Measurements from ENCODE around the gene TMCC2.

Gene TMCC2

GRCh38 chr1:205321162-205321958, 93.6 kb downstream of the TMCC2 start, which contains the start of gene NUAK2:
TSS of gene NUAK2 (minus strand) at chr1:205321745. CDS start at chr1:205321628, 117 bp downstream.
- Histone ChIP-seq H3K36me3 (ENCODE audit: insufficient read depth) (no peaks in the 10 kb centered on the region), H3K79me2 (ENCODE audit: insufficient read depth, low read depth) (peaks cover 11% of the 10 kb centered on the region; the same call in 1 of the 2 replicates), H3K9ac (peak within 1 kb of the TSS; percentile 43; the same call in 1 of the 2 replicates), H3K4me3 (IDR thresholded peaks at IDR 0.05; ENCODE audit: insufficient read depth, low read depth, low read length) (peak within 1 kb of the TSS; percentile 93), H3K27ac (no peak within 1 kb of the TSS), H3K4me2 (peak within 1 kb of the TSS; percentile 94), H4K20me1 (ENCODE audit: insufficient read depth) (no peaks in the 10 kb centered on the region), H3K4me1 (ENCODE audit: low read depth, poor library complexity, severe bottlenecking) (peaks cover 63% of the 10 kb centered on the region), H3K27me3 (ENCODE audit: insufficient read depth, low read depth) (no peaks in the 10 kb centered on the region; the same call in 1 of the 2 replicates), H2AFZ (ENCODE audit: low read depth) (peak within 1 kb of the TSS; percentile 98)
- TF ChIP-seq, protein P1, sequence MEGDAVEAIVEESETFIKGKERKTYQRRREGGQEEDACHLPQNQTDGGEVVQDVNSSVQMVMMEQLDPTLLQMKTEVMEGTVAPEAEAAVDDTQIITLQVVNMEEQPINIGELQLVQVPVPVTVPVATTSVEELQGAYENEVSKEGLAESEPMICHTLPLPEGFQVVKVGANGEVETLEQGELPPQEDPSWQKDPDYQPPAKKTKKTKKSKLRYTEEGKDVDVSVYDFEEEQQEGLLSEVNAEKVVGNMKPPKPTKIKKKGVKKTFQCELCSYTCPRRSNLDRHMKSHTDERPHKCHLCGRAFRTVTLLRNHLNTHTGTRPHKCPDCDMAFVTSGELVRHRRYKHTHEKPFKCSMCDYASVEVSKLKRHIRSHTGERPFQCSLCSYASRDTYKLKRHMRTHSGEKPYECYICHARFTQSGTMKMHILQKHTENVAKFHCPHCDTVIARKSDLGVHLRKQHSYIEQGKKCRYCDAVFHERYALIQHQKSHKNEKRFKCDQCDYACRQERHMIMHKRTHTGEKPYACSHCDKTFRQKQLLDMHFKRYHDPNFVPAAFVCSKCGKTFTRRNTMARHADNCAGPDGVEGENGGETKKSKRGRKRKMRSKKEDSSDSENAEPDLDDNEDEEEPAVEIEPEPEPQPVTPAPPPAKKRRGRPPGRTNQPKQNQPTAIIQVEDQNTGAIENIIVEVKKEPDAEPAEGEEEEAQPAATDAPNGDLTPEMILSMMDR (conservative IDR thresholded peaks at IDR 0.05; ENCODE audit: low read depth, low read length), result peak; percentile 56

- Histone ChIP-seq H3K27me3 (ENCODE audit: insufficient read depth, low read depth) (no peaks in the 10 kb centered on the region; the same call in 1 of the 2 replicates), H3K4me2 (peak overlapping the region; percentile 94; the same call in 1 of the 2 replicates), H3K9ac (no peak overlapping the region), H3K79me2 (ENCODE audit: insufficient read depth, low read depth) (peaks cover 11% of the 10 kb centered on the region; the same call in 1 of the 2 replicates), H4K20me1 (ENCODE audit: insufficient read depth) (no peaks in the 10 kb centered on the region), H3K27ac (no peak overlapping the region), H2AFZ (ENCODE audit: low read depth) (peak overlapping the region; percentile 98), H3K36me3 (ENCODE audit: insufficient read depth) (no peaks in the 10 kb centered on the region), H3K4me1 (ENCODE audit: low read depth, poor library complexity, severe bottlenecking) (peaks cover 61% of the 10 kb centered on the region), H3K4me3 (IDR thresholded peaks at IDR 0.05; ENCODE audit: insufficient read depth, low read depth, low read length) (no peak overlapping the region)
- TF ChIP-seq, protein P1 (conservative IDR thresholded peaks at IDR 0.05; ENCODE audit: low read depth, low read length), result no peak
Observed at GRCh38 chr1:205321959-205322283, 94.2 kb downstream of the TMCC2 start.
